Neural crest cell (in vitro differentiated cells): Measurements from ENCODE around the gene MFSD2A. TPM values are rescaled to one million over a fixed set of nuclear protein-coding genes. Genes with fewer than 3 reads are reported as not detected.
A peak's percentile ranks its signal among the peaks of the same experiment; 100 is the strongest.

Experiments
- DNase-seq: peaks from one replicate; pipeline ENCODE4 v3.0.0; 2021; ENCODE audit warnings: low read depth, mixed read lengths, low spot score
- H3K27ac Mint-ChIP-seq: one replicate; pipeline ENCODE4 v1.8.0; 2021; ENCODE audit warnings: mild to moderate bottlenecking, mixed read lengths; ENCODE audit not compliant: unreplicated experiment
- H3K27me3 Mint-ChIP-seq: 2 replicates; pipeline ENCODE4 v1.8.0; 2021; ENCODE audit warnings: low read depth, mild to moderate bottlenecking, mixed read lengths
- H3K36me3 Mint-ChIP-seq: 2 replicates; pipeline ENCODE4 v1.8.0; 2021; ENCODE audit warnings: low read depth, mild to moderate bottlenecking, mixed read lengths
- H3K4me1 Mint-ChIP-seq: 2 replicates; pipeline ENCODE4 v1.8.0; 2021; ENCODE audit warnings: mixed read lengths
- H3K4me3 Mint-ChIP-seq: one replicate; pipeline ENCODE4 v1.8.0; 2021; ENCODE audit warnings: mild to moderate bottlenecking, mixed read lengths
- H3K9me3 Mint-ChIP-seq: 2 replicates; pipeline ENCODE4 v1.8.0; 2021; ENCODE audit warnings: mixed read lengths
- CTCF ChIP-seq: fragments of 200-600 bp; sonication (generic); conservative IDR thresholded peaks from 2 replicates; pipeline ENCODE4 v1.5.0; 2021; ENCODE audit warnings: antibody characterized with exemption, mild to moderate bottlenecking
- total RNA-seq: library from RNA; stranded (reverse); gene quantifications from 2 replicates; pipeline ENCODE4 v1.2.1, GENCODE V29; 2021

The MFSD2A gene
- total RNA-seq, 1 donor from 2014 or later: 20.9 TPM

GRCh38 chr1:39951926-39952325 lies 3.0 kb upstream of the MFSD2A start:
- Mint-ChIP-seq H3K27ac (no peak overlapping the region), H3K36me3 (no peaks in the 10 kb centered on the region), H3K4me3 (no peak overlapping the region), H3K4me1 (peaks cover 38% of the 10 kb centered on the region), H3K27me3 (peaks cover 4% of the 10 kb centered on the region), H3K9me3 (no peaks in the 10 kb centered on the region)
- no peak for DNase-seq
- no peak for TF ChIP-seq CTCF

GRCh38 chr1:39952359-39953110 lies 2.4 kb upstream of the MFSD2A start:
- TF ChIP-seq CTCF: no peak
- Mint-ChIP-seq H3K4me3 (peak overlapping the region; percentile 96), H3K27ac (peak overlapping the region; percentile 83), H3K9me3 (no peaks in the 10 kb centered on the region), H3K4me1 (peaks cover 38% of the 10 kb centered on the region), H3K36me3 (no peaks in the 10 kb centered on the region), H3K27me3 (peaks cover 4% of the 10 kb centered on the region)
- no peak for DNase-seq

- Mint-ChIP-seq H3K9me3 (no peaks in the 10 kb centered on the region), H3K4me3 (peak overlapping the region; percentile 96), H3K36me3 (no peaks in the 10 kb centered on the region), H3K27me3 (peaks cover 4% of the 10 kb centered on the region), H3K4me1 (peaks cover 38% of the 10 kb centered on the region), H3K27ac (no peak overlapping the region)
- TF ChIP-seq CTCF: no peak
- DNase-seq: no peak
Measured at GRCh38 chr1:39954324-39954869, 548 bp upstream of the MFSD2A start.

- peak overlapping the region; percentile 78 for H3K27ac Mint-ChIP-seq
Measured at GRCh38 chr1:39955547-39956539, 898 bp downstream of the MFSD2A start.

More at GRCh38 chr1:39955547-39956539, 898 bp downstream of the MFSD2A start:
- H3K27me3 Mint-ChIP-seq: peaks cover 4% of the 10 kb centered on the region
- H3K4me3 Mint-ChIP-seq: peak overlapping the region; percentile 96
- TF ChIP-seq CTCF: no peak
- H3K36me3 Mint-ChIP-seq: no peaks in the 10 kb centered on the region
- H3K9me3 Mint-ChIP-seq: no peaks in the 10 kb centered on the region
- H3K4me1 Mint-ChIP-seq: peaks cover 38% of the 10 kb centered on the region
- peak; percentile 31 for DNase-seq
